Central memory CD4-positive, alpha-beta T cell (primary cell): ENCODE data around the gene PDLIM1.

Experiments
- DNase-seq: peaks from one replicate; pipeline ENCODE4 v3.0.0; 2022

Gene PDLIM1

DNA sequence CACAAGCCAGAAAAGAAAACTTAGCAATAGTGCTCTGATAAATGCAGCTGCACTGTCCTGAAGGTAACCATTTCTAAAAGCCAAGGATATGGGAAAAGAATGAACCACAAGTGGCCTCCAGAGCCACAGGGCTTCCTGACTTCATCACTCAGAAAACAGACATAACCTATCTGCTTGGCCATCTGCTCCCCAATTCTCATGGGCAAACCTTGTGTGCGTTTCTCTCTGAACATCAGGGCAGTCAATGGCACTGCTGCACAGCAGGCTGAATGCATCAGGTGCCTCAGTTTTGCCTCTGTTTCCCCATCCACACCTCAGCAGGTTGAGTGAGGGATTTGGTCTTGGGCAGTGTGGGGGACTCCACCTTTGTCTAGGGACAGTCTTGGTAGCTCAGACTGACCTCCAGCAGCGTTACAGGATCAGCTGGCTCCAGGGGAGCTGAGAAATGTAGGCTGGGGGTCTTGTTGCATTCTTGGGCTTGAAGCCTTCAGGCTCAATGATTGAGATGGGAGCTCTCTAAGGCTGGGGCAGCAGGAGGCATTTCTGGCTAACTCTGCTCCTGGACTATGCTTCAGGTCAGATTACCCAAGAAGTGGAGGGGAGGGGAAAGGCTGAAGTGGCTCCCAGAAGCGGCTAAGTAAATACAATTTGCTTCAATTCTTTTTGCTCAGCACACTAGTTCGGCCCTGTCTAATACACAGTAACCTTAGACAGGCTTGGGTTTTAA lies 23.6 kb upstream of the PDLIM1 start:
- DNase-seq = no peak

DNA sequence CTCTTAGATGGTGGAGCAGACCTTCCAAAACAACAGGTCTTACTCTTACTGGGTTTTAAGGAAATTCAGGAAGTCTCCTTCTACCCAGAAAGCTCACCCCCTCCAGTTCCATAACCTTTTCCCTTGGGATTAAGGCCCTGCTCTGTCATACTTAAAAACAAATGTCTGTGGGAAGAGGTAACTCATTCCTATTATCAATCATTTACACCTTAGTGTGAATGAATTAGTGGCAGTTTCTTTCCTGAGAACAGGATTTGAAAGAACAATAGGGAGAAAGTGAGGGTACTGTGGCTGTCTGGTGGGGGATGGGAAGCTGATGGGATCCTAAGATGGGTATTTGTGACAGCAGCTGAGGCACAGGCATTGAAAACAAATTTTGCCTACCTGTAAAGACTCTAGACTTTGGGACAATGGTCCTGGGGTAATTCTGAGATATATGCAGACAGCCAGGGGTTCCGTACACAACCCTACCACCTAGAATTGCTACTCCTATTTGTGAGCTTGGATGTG lies 22.2 kb upstream of the PDLIM1 start:
- DNase-seq = no peak

DNA sequence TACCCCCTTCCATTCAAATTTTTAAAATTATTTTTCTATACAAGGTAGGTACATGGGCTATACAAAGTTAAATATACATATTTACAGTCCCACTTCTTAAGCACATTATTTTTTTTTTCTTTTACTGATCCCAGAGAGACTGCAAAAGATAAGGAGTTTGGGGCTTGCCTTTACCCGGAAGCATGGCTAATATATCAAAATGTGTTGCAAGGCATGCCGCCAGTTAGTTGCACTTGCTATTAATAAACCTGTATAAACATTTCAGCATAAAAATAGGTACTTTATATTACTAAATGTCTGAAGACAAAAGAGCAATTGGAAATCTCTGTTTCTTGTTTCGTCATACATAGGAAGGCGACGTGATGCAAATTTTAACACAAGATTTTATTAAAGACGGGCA lies 21.5 kb upstream of the PDLIM1 start:
- DNase-seq = no peak

DNA sequence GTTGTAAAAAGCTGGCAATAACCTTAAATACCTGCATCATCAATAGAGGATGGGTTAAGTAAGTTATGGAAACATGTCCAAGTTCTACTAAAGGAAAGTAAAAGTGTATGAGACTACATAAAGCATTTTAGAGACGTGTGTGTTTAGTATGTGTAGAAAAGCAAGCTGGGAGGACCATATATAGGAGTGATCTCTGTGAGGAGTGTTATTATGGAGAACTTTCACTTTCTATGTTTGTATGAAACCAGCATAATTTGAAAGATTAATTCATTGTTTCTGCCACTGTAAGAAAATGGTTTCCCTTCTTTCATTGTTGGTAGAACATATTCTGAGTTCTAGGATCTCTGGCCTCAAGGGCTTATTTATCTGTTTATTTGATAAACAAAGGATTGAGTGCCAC lies 19.2 kb upstream of the PDLIM1 start:
- no peak for DNase-seq

DNA sequence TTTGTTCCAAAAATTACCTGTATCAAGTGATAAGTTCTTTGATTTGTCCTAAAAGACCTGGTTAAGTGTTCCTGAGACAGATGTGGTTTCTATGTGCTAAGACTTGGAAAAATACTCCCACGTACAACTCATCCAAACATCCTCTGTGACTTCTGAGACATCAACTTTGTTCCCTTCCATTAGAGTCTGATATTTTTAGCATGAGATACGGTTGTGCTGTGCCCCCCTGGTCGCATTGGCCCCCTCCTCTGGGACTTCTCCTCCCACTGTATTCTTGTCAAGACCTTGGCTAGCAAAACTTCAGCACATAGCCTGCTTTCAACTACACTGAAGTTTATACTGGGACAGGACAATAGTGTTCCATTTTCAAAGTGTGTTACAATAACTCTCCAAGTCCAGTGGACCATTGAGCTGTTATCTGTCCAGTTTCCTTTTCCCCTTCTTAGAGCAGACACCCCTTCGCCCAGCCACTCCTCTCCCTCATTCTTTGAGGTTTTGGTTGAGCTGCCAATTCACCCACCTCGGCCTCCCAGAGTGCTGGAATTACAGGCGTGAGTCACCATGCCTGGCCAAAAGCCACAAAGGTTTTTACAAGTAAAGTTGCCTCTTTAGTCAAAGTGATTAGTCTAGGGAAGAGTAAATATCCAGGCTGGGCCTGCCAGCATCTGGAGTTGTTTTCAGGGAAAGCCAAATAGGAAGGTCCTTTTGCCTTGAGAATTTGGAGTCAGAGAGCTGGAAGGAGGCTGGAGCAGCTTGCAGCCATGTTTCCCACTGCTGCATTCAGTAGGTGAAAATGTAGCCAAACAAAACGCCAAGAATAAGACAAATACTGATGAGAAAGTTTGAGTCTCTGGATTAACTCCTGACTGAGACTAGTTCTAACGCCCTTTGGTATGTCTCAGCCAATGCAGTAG lies 17.8 kb upstream of the PDLIM1 start:
- no peak for DNase-seq

DNA sequence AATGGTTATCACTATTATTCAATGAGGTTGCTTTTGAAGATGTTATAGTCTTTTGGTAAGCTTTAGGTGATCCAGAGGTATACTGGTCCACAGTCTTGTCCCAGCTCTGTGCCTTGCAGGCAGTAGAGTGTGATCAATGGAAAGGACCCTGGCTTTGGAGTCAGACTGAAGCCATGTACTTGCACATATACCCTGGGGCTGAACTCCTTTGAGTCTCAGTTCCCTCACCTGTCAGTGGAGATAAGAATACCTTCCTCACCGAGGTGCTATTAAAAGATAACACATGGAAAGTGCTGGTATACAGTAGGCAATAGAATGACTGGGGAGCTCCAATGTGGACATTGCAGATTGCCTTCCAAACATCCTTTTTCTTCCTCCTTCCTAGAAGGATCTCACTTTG lies 16.0 kb upstream of the PDLIM1 start:
- no peak for DNase-seq

DNA sequence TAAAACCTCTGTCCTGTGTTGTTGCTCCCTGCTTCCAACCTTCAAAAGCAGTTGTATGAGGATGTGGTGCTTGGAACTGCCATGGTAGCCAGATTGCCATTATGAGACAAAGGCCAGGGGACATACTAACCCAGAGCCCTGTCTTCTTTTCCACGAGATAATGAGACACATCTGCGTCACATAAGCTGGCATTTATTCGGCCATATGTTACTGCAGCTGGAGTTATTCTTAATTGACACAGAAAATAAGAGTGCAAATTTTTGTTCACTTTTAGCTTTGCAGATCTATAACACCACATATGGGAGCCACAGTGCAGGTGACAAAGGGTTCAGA lies 15.5 kb upstream of the PDLIM1 start:
- DNase-seq = no peak

DNA sequence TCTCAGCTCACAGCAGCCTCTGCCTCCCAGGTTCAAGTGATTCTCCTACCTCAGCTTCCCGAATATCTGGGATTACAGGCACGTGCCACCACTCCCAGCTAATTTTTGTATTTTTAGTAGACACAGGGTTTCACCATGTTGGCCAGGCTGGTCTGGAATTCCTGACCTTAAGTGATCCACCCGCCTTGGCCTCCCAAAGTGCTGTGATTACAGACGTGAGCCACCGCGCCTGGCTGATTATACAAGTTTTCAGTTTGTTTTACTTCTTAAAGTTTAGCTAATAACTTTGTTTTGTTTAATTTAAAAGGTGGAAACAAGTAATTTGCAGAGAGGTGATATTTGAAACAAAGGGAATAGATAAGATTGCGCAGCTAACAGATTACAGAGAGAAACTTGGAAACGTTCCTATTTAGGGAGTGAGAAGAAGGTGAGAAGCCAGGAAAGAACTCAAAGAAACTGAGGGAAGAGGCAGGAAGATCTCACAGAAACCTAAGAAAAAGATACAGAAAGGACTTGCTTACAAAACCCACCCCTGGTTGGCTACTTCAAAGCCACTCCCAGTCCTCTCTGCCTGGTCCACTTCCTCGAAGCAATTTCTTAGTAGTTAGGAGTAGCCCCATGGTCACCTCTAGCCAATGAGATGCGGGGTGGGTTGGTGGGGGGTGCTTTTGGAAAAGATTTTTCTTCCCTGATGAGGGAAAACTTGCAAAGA lies 15.0 kb upstream of the PDLIM1 start:
- DNase-seq = no peak

DNA sequence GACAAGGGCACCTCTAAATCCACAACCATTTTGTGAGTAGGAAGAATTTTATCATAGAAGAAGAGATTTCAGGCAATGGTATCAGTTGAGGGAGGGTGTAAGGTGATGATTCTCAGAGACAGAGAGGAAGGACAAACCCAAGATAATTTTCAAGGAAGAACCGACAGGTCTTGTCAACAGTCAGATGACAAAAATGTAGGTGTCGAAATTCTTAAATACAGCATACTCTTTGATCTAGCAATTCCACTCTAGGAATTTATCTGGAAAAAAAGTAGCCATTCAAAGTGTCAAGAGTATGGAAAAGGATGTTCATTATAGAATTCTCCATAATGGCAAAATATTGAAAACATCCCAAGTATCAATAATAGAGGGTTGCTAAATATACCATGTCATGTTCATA lies 14.2 kb upstream of the PDLIM1 start:
- DNase-seq = no peak

DNA sequence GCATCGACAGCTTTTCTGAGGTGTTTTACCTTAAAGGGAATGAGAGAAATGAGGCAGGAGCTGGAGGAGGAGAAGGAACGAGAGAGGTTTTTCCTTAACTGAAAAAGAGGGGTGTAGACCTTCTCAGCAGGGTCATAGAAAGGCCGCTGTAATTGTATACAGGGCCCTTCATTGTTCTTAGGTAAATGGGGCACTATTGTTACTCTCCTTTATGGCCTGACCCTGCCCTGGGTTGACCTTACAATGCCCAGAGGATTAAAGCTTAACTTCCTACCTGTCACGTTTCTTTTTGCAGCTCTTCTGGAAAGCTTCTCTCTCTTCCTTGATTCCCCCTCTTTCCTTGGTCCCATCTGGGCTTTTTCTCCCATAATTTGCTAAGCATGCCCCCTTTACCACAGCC lies 13.7 kb upstream of the PDLIM1 start:
- DNase-seq = no peak

DNA sequence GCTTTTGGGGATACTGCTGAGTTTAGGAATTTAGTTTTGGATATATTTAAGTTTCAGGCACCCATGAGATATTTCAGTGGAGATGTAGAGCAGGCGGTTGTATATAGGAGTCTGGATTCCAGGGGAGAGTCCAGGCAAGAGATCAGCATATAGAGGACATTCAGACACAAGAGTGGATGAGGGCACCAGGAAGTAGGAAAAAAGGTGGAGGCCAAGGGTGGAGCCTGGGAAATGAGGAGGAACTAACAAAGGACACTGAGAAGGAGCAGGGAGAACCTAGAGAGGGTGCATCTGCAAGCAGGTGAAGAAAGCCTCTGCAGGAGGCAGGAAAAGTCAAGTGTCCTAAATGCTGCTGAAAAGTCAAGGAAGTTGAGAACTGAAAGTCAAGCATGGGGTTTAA lies 13.1 kb upstream of the PDLIM1 start:
- no peak for DNase-seq

DNA sequence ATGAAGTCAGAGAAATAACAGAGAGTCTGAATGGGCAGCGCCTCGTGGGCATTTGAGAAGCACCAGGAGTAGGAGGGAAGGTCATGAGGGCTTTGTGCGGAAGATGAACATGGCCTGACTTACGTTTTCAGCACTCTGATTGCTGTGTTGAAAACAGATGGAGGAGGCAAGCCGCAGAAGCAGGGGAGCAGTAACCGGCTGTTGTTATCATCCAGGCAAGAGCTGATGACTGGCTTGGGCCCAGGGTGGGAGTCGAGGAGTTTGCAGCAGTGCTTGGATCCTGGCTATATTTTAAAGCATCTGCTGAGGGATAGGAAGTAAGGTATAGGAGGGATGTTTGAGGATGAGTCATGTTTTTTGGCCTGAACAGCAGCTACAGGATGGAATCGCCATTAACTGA lies 12.7 kb upstream of the PDLIM1 start:
- no peak for DNase-seq

DNA sequence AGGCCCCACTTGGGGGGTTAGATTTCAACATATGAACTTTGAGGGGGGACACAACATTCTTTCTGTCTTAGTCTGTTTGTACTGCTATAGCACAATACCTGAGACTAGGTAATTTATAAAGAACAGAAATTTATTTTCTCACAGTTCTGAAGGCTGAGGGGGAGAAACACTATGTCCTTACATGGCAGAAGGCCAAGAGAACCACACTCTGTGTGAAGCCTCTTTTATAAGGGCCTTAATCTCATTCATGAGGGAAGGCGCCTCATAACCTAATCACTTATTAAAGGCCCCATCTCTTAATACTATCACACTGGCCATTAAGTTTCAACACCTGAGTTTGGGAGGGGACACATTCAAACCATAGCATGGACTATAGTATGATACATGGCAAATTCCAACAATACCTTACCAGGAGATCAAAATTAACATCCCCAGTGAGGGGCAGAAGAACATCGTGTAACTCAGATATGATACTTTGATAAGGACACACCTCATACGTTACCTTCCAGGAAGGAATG lies 9.3 kb upstream of the PDLIM1 start:
- no peak for DNase-seq

DNA sequence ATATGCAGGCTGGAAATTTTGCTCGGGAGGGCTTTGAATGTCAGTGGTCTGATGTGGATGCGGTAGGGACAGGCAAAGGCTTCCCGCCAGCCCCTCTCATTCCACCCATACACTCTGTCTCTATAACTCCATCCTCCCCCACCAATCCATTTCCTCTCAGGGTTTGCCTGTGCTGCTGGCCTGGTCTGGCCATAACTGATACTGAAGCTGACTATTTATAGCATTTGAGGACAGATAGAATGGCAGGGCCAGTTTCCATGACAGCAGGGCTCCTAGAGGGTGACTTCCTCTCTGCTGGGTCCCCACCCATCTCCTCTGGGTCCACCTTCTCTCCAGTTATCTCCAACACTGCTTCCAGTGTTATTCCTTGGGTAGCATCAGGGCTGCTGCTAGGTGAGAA lies 6.6 kb upstream of the PDLIM1 start:
- no peak for DNase-seq

DNA sequence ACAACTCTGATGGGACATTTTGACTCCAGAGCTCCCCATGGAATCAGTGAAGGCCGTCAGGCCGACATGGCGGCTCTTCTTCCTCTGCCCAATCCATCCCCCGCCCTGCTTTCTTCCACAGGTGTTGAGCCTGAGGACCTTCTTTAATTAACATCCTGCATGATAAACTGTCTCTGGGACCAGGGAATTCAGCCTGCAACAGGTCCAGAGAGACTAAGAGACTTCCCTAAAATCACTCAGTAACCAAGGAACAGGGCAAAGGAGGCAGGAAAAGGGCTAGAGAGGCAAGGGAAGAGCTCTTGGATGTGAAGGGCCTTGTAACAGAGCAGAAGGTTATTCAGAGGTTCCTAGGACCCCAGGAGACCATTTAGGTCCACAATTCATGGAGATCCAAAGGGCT lies 6.0 kb upstream of the PDLIM1 start:
- DNase-seq = no peak

DNA sequence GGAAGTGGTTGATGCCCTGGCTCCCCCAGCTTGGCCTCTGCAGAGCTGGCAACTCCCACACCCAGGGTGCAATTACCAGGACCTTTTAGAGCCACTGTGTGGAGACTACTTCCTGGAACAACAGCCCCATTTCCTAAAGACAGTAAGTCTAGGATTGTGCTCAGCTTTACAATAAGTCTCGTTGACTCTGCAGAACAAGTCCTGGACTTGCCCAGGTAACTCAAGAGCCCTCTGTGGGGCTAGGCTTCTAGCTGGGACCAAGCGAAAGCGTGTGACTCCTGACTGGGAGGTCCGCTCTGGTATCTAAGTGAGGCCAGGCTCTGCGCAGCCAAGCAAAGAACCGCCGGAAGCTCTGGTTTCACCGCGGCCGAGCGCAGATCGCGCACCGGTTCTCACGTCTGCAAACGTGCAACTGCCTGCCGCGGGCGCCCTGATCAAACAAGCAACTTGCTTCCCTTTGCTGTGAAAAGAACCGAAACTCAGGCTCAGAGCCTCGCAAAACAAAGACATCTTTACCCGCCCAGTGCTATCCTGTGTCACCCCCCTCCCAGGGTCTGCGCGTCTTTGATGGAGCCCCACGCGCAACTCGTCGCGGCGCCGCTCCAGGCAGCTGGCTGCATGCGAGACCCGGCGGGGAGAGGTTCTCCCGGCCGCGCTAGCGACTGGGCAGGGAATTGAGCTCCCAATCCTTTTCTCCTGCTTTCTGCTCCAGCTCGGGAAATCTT lies 4.4 kb upstream of the PDLIM1 start:
- no peak for DNase-seq

DNA sequence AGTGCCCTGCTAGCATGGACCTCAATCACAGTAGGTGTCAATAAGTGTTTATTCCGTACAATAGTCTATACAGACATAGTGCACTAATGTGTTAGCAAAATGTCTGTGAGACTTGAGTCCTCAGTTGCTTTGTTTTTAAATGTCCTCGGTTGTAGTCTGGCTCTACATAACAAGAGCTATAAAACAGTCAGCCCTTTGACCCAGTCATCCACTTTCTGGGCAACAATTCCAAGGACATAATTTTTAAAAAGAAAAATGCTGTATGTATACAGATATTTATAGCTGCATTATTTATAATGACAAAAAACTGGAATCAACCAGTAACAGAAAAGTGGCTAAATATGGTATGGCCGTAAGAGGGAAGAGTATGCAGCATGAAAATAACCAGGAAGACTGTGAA lies 2.8 kb upstream of the PDLIM1 start:
- DNase-seq = no peak

DNA sequence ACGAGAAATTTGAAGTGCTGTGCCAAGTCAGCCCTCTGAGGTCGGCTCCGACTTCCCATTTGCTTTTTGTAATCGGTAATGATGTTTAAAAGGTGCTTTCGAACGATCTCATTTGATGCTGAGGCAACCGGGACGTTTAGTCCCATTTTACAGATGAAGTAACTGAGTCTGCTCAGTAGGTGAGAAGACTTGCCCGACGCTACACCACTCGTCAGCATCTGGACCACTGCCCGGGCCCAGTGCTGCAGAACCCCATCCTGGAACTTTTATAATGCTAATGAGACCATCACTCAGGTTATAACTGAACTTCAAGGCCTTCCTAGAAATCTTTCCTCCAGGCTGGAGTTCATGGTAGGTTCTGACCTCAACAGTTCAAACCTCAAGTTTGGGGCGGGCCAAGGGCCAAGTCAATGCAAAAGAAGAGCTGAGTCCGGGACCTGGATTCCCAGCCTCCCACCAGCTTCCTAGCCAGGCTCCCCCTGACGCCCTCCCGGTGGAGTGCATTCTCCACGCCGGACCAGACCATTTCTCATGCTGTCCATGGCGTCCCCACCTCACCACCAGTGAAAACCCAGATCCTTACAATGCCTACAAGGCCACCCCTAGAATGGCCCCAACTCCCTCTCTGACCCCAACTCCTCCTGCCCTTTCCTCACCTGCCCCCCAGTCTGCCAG lies 699 bp upstream of the PDLIM1 start:
- no peak for DNase-seq

DNA sequence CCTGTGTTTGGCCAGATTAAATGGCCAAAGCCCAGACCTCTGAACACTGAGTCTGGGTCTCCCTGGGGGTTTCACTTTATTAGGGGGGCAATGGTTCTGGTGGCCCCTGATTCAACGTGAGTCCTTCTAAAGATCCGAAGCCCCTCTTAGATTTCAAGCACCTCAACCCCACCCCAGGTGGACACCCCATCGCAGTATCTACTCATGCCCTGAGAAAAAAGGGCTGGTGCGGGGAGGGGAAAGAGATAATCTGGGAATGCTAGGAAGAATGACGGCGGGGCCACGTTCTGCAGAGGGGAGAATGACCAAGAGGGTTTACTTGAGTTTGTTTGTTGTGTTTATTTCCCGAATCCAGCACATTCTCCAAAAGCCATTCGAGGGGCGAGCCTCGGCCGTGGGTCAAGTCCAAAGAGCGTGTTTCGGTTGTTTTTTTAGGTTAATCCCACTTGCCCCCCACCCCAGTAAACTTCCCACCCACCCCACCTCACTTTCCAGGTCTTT lies 832 bp downstream of the PDLIM1 start:
- no peak for DNase-seq

DNA sequence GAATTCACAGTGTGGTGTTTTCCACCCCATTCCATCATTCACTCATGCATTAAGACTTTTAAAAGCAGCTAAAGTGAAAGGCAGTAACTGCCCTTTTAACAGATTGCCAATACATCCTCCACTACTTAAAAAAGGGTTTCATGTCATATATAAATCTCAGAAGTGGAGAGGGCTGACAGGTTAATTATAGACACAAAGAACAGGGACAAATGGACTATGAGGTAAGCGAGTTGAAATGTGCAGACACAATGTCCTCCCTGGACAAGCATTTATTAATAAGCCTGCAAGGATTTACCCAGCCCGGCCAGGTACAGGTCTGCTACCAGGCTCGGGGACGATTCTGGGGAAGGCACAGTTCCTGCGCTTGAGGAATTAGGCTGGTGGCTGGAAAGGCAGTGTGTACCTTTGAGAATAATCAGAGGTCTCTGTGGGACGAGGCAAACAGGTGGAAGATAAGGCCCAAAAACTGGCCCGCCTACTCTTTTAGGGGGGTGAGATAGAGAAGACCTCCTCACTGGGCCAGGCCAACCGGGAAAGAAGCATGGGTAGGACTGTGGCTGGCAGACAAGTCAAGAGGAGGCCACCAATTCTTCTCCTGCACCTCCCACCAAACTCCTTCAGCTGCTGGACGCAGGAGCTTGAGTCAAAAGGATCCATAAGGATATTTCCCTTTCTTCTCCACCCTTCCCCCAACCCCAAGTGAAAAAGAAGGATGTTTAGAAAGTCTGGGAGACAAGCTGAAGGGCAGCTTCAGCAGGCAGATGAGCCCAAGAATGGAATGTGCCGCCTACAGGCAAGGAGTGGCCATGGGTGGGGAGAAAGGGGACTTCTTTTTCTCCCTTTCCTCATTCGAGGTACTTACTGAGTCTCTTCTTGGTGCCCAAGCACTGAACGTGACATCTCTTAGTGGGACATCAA lies 1.5 kb downstream of the PDLIM1 start:
- DNase-seq = no peak

DNA sequence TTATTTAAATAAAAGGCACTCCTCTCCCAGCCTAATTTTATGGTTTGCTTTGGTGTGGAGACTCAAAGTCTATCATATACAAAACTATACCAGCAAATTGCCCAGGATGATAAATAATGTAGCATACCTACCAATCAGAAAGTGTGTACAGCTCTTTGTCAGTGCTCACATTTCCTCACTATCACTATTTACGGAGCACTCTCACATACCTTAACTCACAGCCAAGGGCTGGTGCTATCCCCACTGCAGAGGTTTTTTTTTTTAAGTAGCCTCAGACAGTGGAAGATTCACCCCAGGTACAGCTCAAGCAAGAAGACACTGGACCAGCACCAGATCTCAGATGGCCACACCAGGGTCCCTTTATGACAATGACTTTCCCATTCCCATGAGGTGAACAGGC lies 2.5 kb downstream of the PDLIM1 start:
- DNase-seq = no peak
